ENCODE data around the gene NFX1. TPM values are rescaled to one million over a fixed set of nuclear protein-coding genes. Genes with fewer than 3 reads are reported as not detected.
A peak's percentile ranks its signal among the peaks of the same experiment; 100 is the strongest.
"Not testable (repeated sequence)": the region's sequence is repeated elsewhere in the genome, so short reads cannot be mapped to it uniquely, and the experiment has no call there.

NFX1 gene
- polyA plus RNA-seq, 3 donors, result 30.5 to 40.8 (median 35.0) TPM

- DNase-seq (ENCODE audit: extremely low read depth in 1 of 11, low read depth in 9 of 11, low spot score in 4 of 11), result not testable (repeated sequence)
Observed at GRCh38 chr9:33397801-33398200, 107.5 kb downstream of the NFX1 start.

GRCh38 chr9:33399047-33399446, 108.7 kb downstream of the NFX1 start:
- not testable (repeated sequence) for DNase-seq (ENCODE audit: extremely low read depth in 1 of 11, low read depth in 9 of 11, low spot score in 4 of 11)

GRCh38 chr9:33401809-33402208, 111.5 kb downstream of the NFX1 start:
- DNase-seq (ENCODE audit: extremely low read depth in 1 of 11, low read depth in 9 of 11, low spot score in 4 of 11), result not testable (repeated sequence)

GRCh38 chr9:33402371-33402770, 112.1 kb downstream of the NFX1 start, which contains the start of gene AQP7:
AQP7 (minus strand) TSS chr9:33402568; CDS start chr9:33401262, 1,306 bp downstream.
- not testable (repeated sequence) for DNase-seq (ENCODE audit: extremely low read depth in 1 of 11, low read depth in 9 of 11, low spot score in 4 of 11)

GRCh38 chr9:33403941-33404787, 113.8 kb downstream of the NFX1 start:
- DNase-seq (ENCODE audit: extremely low read depth in 1 of 11, low read depth in 9 of 11, low spot score in 4 of 11), result no peak

- no peak for DNase-seq (ENCODE audit: extremely low read depth in 1 of 11, low read depth in 9 of 11, low spot score in 4 of 11)
Observed at GRCh38 chr9:33404788-33405362, 114.6 kb downstream of the NFX1 start.

GRCh38 chr9:33407061-33407460, 116.7 kb downstream of the NFX1 start:
- DNase-seq (ENCODE audit: extremely low read depth in 1 of 11, low read depth in 9 of 11, low spot score in 4 of 11), result no peak

- no peak for DNase-seq (ENCODE audit: extremely low read depth in 1 of 11, low read depth in 9 of 11, low spot score in 4 of 11)
Observed at GRCh38 chr9:33408087-33408486, 117.8 kb downstream of the NFX1 start.

GRCh38 chr9:33414268-33414667, 124.0 kb downstream of the NFX1 start:
- no peak for DNase-seq (ENCODE audit: extremely low read depth in 1 of 11, low read depth in 9 of 11, low spot score in 4 of 11)

- no peak for DNase-seq (ENCODE audit: extremely low read depth in 1 of 11, low read depth in 9 of 11, low spot score in 4 of 11)
Observed at GRCh38 chr9:33414889-33415500, 124.7 kb downstream of the NFX1 start.

GRCh38 chr9:33415501-33416038, 125.3 kb downstream of the NFX1 start:
- peak in 1 of 11 donors; percentile 41 for DNase-seq (ENCODE audit: extremely low read depth in 1 of 11, low read depth in 9 of 11, low spot score in 4 of 11)

GRCh38 chr9:33416996-33417395, 126.7 kb downstream of the NFX1 start:
- no peak for DNase-seq (ENCODE audit: extremely low read depth in 1 of 11, low read depth in 9 of 11, low spot score in 4 of 11)

- no peak for DNase-seq (ENCODE audit: extremely low read depth in 1 of 11, low read depth in 9 of 11, low spot score in 4 of 11)
Observed at GRCh38 chr9:33418090-33418489, 127.8 kb downstream of the NFX1 start.

- no peak for DNase-seq (ENCODE audit: extremely low read depth in 1 of 11, low read depth in 9 of 11, low spot score in 4 of 11)
Observed at GRCh38 chr9:33419708-33420303, 129.5 kb downstream of the NFX1 start.

Other genes with a start within 250 kb of the NFX1 start
- gene SMU1, start 213.8 kb upstream of the NFX1 start, polyA plus RNA-seq (ENCODE audit: insufficient read length in 3 of 3), result 10 to 100 TPM; 25.4 to 32.7 (median 27.4) TPM
- 100 to 1,000 TPM; 102 to 154 (median 129) TPM for gene B4GALT1, start 123.2 kb upstream of the NFX1 start, polyA plus RNA-seq (ENCODE audit: insufficient read length in 3 of 3)
- gene SPINK4, start 50.3 kb upstream of the NFX1 start, polyA plus RNA-seq (ENCODE audit: insufficient read length in 3 of 3), result not detected
- gene BAG1, start 25.8 kb upstream of the NFX1 start, polyA plus RNA-seq (ENCODE audit: insufficient read length in 3 of 3), result 10 to 100 TPM; 73.6 to 85.7 (median 79.5) TPM
- gene CHMP5, start 25.5 kb upstream of the NFX1 start, polyA plus RNA-seq (ENCODE audit: insufficient read length in 3 of 3), result 100 to 1,000 TPM; 105 to 129 (median 106) TPM
- gene AQP7, start 112.1 kb downstream of the NFX1 start, polyA plus RNA-seq (ENCODE audit: insufficient read length in 3 of 3), result 10 to 100 TPM; 19.9 to 42.7 (median 23.6) TPM
- 100 to 1,000 TPM in 1 of 3 donors, 10 to 100 TPM in 2; 36.4 to 207 (median 64.7) TPM for gene AQP3, start 157.1 kb downstream of the NFX1 start, polyA plus RNA-seq (ENCODE audit: insufficient read length in 3 of 3)
- gene NOL6, start 183.4 kb downstream of the NFX1 start, polyA plus RNA-seq (ENCODE audit: insufficient read length in 3 of 3), result 10 to 100 TPM; 23.6 to 26.4 (median 25.2) TPM
- gene ANKRD18B, start 233.7 kb downstream of the NFX1 start, polyA plus RNA-seq (ENCODE audit: insufficient read length in 3 of 3), result 1 to 10 TPM in 2 of 3 donors, under 1 TPM in 1; 0.53 to 1.7 (median 1.2) TPM

Measured in renal cortex interstitium (tissue), 11 donors.